NCI-H345 treated with DMSO at 0.1 percent for 48 hours (cell line): ENCODE data around the gene KAT6B.

Source experiments
- DNase-seq: peaks from one replicate; lab custom pipeline; 2025; ENCODE audit not compliant: unreplicated experiment; lab: John Stamatoyannopoulos, UW

The KAT6B gene

GRCh38 chr10:74949034-74949832 lies 122.8 kb downstream of the KAT6B start:
- no peak for DNase-seq

DNA sequence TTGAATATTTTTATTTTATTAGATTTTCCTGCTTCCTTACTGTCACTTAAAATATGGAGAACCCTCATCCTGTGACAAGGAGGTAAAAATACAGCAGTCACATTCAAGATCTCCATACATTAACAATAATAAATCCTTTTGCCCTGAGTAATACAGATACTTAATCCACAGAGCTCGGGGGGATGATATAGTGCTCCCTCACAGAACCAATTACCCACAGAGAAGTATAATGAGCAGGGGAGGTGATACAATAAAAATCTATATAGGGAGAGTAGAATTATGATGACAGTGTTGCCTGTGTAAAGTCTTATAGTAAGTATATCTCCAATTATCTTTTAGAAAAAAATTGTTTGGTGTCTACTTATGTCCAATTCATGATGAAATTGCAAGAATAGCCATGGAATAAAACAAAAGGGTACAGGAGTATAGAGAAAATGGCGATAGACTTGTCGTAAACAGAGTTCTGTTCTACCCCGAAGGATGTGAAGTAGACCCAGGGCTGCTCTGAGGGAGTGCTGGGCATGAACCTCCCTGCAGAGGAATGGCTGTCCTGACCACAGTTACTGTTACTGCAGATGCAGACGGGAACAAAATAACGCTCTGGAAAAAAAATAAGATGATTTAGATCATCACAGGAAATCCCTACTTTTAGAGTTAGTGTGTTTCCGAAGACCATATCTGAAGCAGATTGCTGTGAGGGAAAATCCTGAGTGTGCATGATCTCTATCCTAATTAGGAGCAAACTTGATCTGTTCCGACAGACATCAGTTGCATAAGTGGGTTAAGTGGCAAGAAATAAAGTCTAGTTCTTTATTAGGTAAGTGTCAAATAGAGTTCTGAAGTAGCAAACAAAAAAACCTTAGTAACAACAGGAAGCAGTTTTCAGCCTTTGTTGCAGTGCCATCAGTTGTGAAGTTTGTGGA lies 123.7 kb downstream of the KAT6B start:
- no peak for DNase-seq

DNA sequence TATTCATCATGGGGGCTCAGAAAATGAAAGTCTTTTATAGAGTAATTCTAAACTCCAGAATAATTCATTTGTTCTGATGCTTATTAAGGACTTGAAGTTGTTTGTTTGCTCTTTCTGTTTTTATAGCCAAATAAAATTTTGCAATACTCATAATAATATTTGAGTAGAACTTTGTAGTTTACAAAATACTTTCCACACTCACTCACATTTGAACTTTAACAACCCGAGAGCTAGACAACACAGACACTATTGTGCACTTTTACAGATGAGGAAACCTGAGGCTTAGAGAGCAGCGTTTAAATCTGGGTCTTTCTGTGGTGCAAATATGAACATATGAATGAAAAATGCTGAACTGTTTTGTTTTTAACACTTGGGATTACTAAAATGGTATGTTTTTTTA lies 126.8 kb downstream of the KAT6B start:
- DNase-seq, result no peak

- no peak for DNase-seq
These were observed 129.4 kb downstream of the KAT6B start for GRCh38 chr10:74955796-74956195.

DNA sequence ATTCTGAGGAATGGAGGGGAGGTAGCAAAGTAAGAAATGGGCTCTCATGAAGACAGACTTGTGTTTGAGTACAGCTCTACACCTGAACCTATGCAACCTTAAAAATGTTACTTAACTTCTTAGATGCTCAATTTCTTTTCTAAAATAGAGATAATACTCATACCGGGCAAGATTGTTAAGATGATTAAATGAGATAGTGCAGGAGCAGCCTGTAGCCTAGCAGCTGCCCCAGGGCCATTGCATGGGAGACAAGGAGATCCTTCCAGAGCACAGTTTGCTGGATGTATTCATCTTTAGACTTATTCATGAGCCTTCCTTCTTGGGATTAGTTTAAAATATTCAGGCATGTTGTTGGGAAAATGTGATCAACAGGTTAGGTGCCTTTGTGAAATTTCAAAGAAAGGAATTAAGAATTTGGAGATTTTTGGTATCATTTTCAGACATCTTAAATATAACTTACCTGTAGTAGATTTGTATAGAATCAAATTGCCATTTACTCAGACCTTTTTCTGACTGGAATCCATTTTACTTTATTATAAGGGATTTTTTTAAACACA lies 130.2 kb downstream of the KAT6B start:
- DNase-seq, result no peak

DNA sequence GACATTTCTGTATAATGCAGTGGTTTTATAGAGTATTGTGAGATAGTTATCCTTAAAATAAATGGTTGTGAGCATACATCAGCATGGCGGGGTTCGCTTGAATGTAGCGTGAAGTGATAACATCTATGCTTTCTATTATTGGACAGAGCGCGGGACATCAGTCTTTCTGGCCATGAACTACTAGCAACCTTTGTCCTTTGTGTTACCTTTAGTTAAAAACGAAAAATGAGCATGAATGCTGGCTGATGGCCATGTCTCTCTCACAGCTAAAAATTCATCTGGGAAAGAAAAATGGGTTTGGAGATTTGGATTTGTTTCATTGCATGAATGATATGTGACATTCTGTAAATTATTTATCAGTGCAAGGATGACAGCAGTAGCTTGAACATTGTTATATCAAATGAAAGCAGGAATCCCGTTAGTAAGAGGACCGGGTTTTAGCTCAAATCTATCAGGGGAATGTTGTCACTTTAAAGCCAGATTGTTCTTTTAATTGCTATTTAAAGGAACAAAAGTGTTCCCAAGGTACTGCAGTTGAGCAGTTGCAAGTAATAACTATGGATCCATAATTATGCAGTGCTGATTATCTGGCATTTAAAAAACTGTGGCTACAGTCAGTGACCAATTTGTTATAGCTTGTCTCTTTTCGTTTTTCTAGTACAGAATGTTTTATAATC lies 131.0 kb downstream of the KAT6B start:
- DNase-seq, result no peak

DNA sequence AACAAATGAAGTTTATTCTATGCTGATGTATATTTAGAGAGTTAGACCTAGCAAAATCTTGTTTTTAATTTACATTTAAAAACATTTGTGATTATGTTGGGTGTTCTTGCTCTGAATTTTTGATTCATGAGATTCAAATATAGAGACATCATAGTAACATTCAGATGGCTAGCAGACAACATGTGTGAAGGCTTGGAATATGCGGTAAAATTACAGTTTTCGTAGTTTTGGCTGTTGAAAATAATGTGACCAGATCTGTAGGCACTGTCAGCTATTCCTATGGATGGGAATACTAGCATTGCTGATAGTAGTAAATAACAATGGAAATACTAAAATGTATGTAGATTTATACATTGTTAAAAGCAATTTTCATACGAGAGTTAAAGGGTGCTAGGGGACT lies 131.9 kb downstream of the KAT6B start:
- no peak for DNase-seq

- DNase-seq, result no peak
These were observed 134.3 kb downstream of the KAT6B start for GRCh38 chr10:74960670-74961069.

GRCh38 chr10:74962517-74962916 lies 136.1 kb downstream of the KAT6B start:
- DNase-seq, result no peak

GRCh38 chr10:74963549-74963948 lies 137.1 kb downstream of the KAT6B start:
- no peak for DNase-seq

DNA sequence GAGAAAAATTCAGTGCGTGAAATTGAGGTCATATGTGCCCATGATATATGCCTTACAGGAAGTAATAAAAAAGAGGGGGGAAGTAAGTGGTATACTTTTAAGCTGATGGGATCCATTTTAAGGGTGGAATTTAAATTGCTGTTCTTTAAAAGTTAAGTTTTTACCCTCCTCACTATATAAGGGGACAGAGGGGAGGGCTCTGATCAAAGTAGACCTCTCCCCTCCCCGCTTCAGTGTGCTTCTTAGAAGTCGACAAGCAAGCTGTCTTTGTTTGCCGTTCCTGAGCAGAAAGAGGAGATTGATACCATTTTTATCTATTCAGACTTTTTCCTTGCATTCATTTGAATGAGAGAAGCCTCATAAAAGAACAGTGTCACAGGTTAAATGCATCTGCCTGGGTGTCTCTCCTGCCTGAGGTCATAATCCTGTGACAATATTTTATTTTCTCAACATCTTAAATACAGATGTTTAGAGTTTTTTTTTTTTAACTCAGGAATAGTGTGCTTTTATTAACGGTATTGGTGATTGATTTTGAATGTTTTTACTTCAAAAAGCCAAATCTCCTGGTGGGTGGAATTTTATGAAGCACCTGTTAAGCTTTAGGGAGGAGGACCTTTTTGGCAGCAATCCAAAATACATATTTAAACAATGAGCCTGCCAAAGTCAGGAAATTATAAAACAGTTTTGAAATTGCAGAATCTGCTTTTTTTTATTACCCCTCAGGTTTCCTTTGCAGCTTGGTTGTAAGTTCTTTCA lies 141.7 kb downstream of the KAT6B start:
- DNase-seq, result peak; percentile 65

GRCh38 chr10:74968667-74969061 lies 142.3 kb downstream of the KAT6B start:
- DNase-seq, result no peak

- no peak for DNase-seq
These were observed 142.7 kb downstream of the KAT6B start for GRCh38 chr10:74969093-74969492.

DNA sequence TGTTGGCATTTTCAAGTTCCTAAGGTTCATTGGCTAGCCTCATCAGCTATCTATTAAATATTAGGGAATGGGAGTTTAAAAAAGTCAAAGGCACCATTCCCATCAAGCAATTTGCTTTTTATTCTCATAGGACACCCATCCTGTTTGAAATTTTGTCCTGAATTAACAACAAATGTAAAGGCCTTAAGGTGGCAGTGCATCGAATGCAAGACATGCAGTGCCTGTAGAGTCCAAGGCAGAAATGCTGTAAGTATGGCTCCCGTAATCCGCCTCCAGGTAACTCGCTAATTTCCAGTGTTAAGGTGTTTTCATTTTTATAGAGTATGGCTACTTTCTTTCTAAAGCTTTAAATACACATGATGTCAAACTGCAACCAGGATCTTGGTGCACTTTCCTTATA lies 143.1 kb downstream of the KAT6B start:
- DNase-seq, result no peak

- no peak for DNase-seq
These were observed 147.5 kb downstream of the KAT6B start for GRCh38 chr10:74973741-74974392.

DNA sequence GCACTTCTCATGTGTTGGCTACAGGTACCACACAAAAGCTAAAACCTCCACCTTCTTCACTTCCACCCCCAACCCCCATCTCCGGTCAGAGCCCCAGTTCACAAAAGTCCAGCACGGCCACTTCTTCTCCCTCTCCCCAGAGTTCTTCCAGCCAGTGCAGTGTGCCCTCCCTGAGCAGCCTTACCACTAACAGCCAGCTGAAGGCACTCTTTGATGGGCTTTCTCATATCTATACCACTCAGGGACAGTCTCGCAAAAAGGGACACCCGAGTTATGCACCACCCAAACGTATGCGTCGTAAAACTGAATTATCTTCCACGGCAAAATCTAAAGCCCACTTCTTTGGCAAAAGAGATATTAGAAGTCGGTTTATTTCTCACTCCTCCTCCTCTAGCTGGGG lies 149.4 kb downstream of the KAT6B start:
- no peak for DNase-seq

GRCh38 chr10:74976565-74976964 lies 150.2 kb downstream of the KAT6B start:
- no peak for DNase-seq

DNA sequence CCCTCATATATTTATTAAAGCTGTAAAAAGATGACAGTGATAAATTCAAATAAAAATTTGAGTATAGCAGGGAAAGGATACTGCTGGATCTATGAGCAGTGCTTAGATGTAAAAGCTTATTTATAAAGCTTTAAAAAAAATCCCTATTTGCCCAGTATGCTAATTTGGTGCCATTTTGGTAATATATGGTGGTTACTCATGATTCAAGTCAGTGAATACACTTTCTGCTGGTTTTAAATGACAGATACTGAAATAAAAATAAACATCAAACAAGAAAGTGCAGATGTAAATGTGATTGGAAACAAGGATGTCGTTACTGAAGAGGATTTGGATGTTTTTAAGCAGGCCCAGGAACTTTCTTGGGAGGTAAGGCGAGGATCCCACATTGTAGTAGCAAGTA lies 150.7 kb downstream of the KAT6B start:
- DNase-seq, result no peak

DNA sequence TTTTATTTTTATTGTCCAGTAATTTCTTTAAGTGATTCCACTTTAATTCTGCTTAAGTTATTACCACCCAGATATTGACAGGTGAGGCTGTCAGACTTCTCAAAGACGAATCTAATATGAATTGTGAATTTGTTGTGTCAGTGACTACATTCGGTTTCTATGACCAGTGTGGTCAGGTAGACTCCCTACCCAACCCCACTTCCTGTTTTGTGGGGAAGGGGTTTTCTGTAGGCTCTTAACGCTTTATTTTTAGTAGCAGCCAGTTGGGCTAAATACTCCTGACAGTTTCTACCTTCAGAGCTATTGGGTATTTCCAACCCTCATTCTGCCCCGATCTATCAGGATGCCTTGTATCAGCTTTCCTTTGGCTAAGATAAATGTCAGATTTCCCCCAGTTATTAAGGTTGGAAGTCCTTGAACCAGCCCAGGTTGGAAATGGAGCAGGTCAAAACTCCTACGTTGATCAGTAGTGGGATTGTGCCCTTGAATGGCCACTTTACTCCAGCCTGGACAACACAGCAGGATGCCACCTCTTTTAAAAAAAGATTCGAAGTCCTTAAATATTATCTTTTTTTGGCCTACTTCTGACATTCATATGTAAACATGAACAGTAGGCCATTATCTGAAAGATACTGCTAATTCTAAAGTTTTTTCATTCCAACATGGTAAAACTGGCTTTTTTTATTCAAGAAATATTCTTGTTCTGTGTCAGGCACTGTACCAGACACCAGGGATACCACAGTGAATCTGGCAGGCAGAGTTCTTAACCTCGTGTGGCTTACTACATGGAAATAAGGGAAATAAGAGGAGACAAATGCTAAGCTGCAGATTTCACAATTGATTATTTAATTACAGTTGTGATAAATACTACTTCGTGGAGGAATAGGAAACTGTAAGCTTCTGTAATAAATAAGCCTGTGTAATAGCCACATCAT lies 151.8 kb downstream of the KAT6B start:
- no peak for DNase-seq
